Neural cell (in vitro differentiated cells): ENCODE data around the gene FBRS.

Experiments used
- EZH2 ChIP-seq: fragments of 200-600, 300-800 bp; shearing (Covaris generic), sonication (generic); IDR thresholded peaks from 2 replicates; pipeline ENCODE4 v1.6.1; 2014; ENCODE audit warnings: antibody characterized with exemption, low read length, borderline replicate concordance, mild to moderate bottlenecking; ENCODE audit not compliant: insufficient read depth, poor library complexity, severe bottlenecking
- MXI1 ChIP-seq: fragments of 450-650 bp; conservative IDR thresholded peaks from 2 replicates; pipeline ENCODE4 v1.6.1; 2014; ENCODE audit warnings: antibody characterized with exemption, mild to moderate bottlenecking; ENCODE audit not compliant: poor library complexity, severe bottlenecking
- POLR2AphosphoS5 ChIP-seq: IDR thresholded peaks from 2 replicates; pipeline ENCODE4 v1.6.1; 2012
- RAD21 ChIP-seq: fragments of 450-650 bp; conservative IDR thresholded peaks from 2 replicates; pipeline ENCODE4 v1.6.1; 2014; ENCODE audit warnings: antibody characterized with exemption, mild to moderate bottlenecking, moderate library complexity
- TAF1 ChIP-seq: IDR thresholded peaks from 2 replicates; pipeline ENCODE4 v1.6.1; 2012; ENCODE audit warnings: low read depth
- TF ChIP-seq, protein P1 (sequence below): fragments of 450-650 bp; IDR thresholded peaks from 2 replicates; pipeline ENCODE4 v1.5.1; 2014; ENCODE audit warnings: antibody characterized with exemption, mild to moderate bottlenecking, moderate library complexity; ENCODE audit not compliant: poor library complexity, severe bottlenecking
- TF ChIP-seq, protein P2 (sequence below): IDR thresholded peaks from 2 replicates; pipeline ENCODE4 v1.6.1; 2012; ENCODE audit warnings: borderline replicate concordance

DNA sequence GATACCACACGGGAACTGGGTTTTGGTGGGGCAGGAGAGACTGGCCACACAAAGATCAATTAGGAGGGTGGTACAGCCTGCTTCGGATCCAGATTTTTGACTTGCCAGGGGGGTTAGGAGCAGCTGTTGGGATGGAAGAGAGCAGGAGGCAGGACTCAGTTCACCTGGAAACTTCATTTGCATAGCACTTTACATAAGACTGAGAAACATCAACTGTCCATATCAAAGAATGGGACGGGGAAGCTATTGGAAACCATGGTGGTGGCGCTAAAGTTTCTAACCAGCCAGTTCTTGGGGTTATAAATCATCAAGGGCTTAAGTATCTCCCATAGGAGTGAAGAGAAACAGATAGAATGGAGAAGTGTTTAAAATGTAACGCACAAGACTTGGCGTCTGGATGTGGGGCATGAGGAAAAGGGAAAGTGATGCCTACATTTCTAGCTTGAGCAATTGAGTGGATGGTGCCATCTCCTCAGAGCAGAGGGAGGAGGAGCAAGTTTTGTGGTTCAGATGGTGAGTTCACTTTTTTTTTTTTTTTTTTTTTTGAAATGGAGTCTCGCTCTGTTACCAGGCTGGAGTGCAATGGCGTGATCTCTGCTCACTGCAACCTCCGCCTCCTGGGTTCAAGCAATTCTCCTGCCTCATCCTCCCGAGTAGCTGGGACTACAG, 34.3 kb downstream of the FBRS start:
- TF ChIP-seq MXI1: no peak
- TF ChIP-seq, protein P1, sequence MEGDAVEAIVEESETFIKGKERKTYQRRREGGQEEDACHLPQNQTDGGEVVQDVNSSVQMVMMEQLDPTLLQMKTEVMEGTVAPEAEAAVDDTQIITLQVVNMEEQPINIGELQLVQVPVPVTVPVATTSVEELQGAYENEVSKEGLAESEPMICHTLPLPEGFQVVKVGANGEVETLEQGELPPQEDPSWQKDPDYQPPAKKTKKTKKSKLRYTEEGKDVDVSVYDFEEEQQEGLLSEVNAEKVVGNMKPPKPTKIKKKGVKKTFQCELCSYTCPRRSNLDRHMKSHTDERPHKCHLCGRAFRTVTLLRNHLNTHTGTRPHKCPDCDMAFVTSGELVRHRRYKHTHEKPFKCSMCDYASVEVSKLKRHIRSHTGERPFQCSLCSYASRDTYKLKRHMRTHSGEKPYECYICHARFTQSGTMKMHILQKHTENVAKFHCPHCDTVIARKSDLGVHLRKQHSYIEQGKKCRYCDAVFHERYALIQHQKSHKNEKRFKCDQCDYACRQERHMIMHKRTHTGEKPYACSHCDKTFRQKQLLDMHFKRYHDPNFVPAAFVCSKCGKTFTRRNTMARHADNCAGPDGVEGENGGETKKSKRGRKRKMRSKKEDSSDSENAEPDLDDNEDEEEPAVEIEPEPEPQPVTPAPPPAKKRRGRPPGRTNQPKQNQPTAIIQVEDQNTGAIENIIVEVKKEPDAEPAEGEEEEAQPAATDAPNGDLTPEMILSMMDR: no peak
- TF ChIP-seq, protein P2, sequence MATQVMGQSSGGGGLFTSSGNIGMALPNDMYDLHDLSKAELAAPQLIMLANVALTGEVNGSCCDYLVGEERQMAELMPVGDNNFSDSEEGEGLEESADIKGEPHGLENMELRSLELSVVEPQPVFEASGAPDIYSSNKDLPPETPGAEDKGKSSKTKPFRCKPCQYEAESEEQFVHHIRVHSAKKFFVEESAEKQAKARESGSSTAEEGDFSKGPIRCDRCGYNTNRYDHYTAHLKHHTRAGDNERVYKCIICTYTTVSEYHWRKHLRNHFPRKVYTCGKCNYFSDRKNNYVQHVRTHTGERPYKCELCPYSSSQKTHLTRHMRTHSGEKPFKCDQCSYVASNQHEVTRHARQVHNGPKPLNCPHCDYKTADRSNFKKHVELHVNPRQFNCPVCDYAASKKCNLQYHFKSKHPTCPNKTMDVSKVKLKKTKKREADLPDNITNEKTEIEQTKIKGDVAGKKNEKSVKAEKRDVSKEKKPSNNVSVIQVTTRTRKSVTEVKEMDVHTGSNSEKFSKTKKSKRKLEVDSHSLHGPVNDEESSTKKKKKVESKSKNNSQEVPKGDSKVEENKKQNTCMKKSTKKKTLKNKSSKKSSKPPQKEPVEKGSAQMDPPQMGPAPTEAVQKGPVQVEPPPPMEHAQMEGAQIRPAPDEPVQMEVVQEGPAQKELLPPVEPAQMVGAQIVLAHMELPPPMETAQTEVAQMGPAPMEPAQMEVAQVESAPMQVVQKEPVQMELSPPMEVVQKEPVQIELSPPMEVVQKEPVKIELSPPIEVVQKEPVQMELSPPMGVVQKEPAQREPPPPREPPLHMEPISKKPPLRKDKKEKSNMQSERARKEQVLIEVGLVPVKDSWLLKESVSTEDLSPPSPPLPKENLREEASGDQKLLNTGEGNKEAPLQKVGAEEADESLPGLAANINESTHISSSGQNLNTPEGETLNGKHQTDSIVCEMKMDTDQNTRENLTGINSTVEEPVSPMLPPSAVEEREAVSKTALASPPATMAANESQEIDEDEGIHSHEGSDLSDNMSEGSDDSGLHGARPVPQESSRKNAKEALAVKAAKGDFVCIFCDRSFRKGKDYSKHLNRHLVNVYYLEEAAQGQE: no peak
- TF ChIP-seq TAF1: no peak
- no peak for TF ChIP-seq POLR2AphosphoS5
- no peak for TF ChIP-seq RAD21
- no peak for TF ChIP-seq EZH2
